Brain microvascular endothelial cell (primary cell): Measurements from ENCODE around the gene RPS27A.
"Not testable (repeated sequence)": the region's sequence is repeated elsewhere in the genome, so short reads cannot be mapped to it uniquely, and the experiment has no call there.

ENCODE experiments used
- DNase-seq: peaks from one replicate; pipeline ENCODE4 v3.0.0-alpha.2; 2020
- H3K27ac ChIP-seq: fragments of 250-450 bp; sonication (Bioruptor Pico); 2 replicates; pipeline ENCODE4 v1.5.1; 2020; ENCODE audit warnings: mild to moderate bottlenecking, moderate library complexity
- H3K27me3 ChIP-seq: fragments of 250-450 bp; sonication (Bioruptor Pico); replicated peaks from 2 replicates; pipeline ENCODE4 v1.5.1; 2020; ENCODE audit warnings: mild to moderate bottlenecking
- H3K36me3 ChIP-seq: fragments of 250-450 bp; sonication (Bioruptor Pico); replicated peaks from 2 replicates; pipeline ENCODE4 v1.5.1; 2020; ENCODE audit warnings: mild to moderate bottlenecking
- H3K4me3 ChIP-seq: 2 replicates; pipeline ENCODE4 v1.5.1; 2011; ENCODE audit warnings: low read depth, mild to moderate bottlenecking, control low read depth, low read length, moderate library complexity
- CTCF ChIP-seq: IDR thresholded peaks from 2 replicates; pipeline ENCODE4 v1.5.1; 2011; ENCODE audit warnings: low read depth, mild to moderate bottlenecking, moderate library complexity, low read length, control low read depth, inconsistent platforms; ENCODE audit errors: missing control alignments
- in situ Hi-C: cut with HindIII; loops from 2 replicates; pipeline ENCODE4 v1.10.0; 2017; ENCODE audit warnings: low sequenced_read_pairs, low pct_ligation_motif_present

RPS27A gene

GRCh38 chr2:55245411-55245810 is 12.9 kb downstream of the RPS27A start:
- DNase-seq: no peak
- Histone ChIP-seq H3K36me3 (peaks cover 13% of the 10 kb centered on the region), H3K4me3 (no peak overlapping the region), H3K27ac (no peak overlapping the region), H3K27me3 (no peaks in the 10 kb centered on the region)
- TF ChIP-seq CTCF: no peak
- in situ Hi-C loops: no loop called here

- no peak for TF ChIP-seq CTCF
- Histone ChIP-seq H3K4me3 (no peak overlapping the region), H3K27ac (no peak overlapping the region), H3K27me3 (no peaks in the 10 kb centered on the region), H3K36me3 (peaks cover 10% of the 10 kb centered on the region)
- no peak for DNase-seq
- in situ Hi-C loops: no loop called here
Measured at GRCh38 chr2:55247025-55247424, 14.5 kb downstream of the RPS27A start.

GRCh38 chr2:55252832-55253231 is 20.3 kb downstream of the RPS27A start:
- DNase-seq: no peak
- H3K36me3 ChIP-seq: peaks cover 4% of the 10 kb centered on the region
- no peaks in the 10 kb centered on the region for H3K27me3 ChIP-seq
- in situ Hi-C loops: no loop called here
- H3K27ac ChIP-seq: no peak overlapping the region
- H3K4me3 ChIP-seq: no peak overlapping the region
- no peak for TF ChIP-seq CTCF

GRCh38 chr2:55259586-55259985 is 27.1 kb downstream of the RPS27A start:
- H3K27ac ChIP-seq, H3K4me3 ChIP-seq, DNase-seq, in situ Hi-C loops, H3K27me3 ChIP-seq: not testable (repeated sequence)
- peaks cover 17% of the 10 kb centered on the region for H3K36me3 ChIP-seq

GRCh38 chr2:55268288-55268906 is 35.9 kb downstream of the RPS27A start:
- DNase-seq: no peak
- H3K36me3 ChIP-seq: no peaks in the 10 kb centered on the region
- in situ Hi-C loops: no loop called here
- peak overlapping the region; percentile 55 for H3K27ac ChIP-seq
- H3K4me3 ChIP-seq: peak overlapping the region; percentile 69
- H3K27me3 ChIP-seq: no peaks in the 10 kb centered on the region
- no peak for TF ChIP-seq CTCF

- Histone ChIP-seq H3K27me3 (no peaks in the 10 kb centered on the region), H3K36me3 (no peaks in the 10 kb centered on the region), H3K4me3 (peak within 1 kb of the TSS; percentile 69), H3K27ac (peak within 1 kb of the TSS; percentile 55)
- in situ Hi-C loops: no loop called here
- peak; percentile 14 for TF ChIP-seq CTCF
- DNase-seq: peak; percentile 93
Measured at GRCh38 chr2:55268907-55269644, 36.6 kb downstream of the RPS27A start, which contains the start of gene MTIF2. MTIF2 (minus strand) TSS chr2:55269231; CDS start chr2:55263858, 5,373 bp downstream.
